SU-DHL-6 (cell line): Measurements from ENCODE around the gene DOK6.

Experiments
- CTCF ChIP-seq: fragments of 200-600 bp; sonication (generic); IDR thresholded peaks from one replicate; pipeline ENCODE4 v1.5.1; 2017; ENCODE audit warnings: antibody characterized with exemption, mild to moderate bottlenecking, low read length, moderate library complexity; ENCODE audit not compliant: insufficient read depth, poor library complexity, severe bottlenecking
- EZH2phosphoT487 ChIP-seq: fragments of 200-600 bp; sonication (generic), shearing (Covaris generic); conservative IDR thresholded peaks from 2 replicates; pipeline ENCODE4 v1.6.1; 2018; ENCODE audit warnings: mild to moderate bottlenecking, antibody characterized with exemption, low read length, moderate library complexity, mixed read lengths

DNA sequence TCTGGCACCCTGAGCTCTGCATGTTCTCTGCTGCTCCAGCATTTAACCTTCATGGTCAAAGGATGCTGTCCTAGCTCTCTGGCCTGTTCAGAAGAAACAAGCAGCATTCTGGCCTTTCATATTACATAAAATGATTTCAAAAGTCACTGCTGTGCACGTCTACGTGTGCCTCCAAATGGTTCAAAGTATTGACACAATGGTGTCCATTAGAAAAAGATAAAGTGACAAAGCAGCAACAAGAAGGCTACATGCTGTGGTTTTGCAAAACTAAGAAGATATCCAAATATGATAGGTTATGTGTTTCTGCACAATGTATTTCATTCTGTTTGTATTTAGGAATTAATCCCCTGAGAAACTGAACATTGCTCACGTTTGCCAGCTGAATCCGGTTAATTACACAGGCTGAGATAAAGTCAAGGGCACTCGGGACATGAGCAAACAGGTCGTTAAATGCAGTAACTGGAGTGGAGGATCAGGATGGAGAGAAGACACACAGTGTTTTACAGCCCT lies 258.5 kb downstream of the DOK6 start:
- TF ChIP-seq CTCF (no peak), EZH2phosphoT487 (no peak)
